K562 (cell line): ENCODE data around the gene UBE2E3. TPM values are rescaled to one million over a fixed set of nuclear protein-coding genes. Genes with fewer than 3 reads are reported as not detected.
"Not testable (repeated sequence)": the region's sequence is repeated elsewhere in the genome, so short reads cannot be mapped to it uniquely, and the experiment has no call there.

Experiments used
- ATAC-seq: fragments of 200-7000 bp; cut with Tn5 transposase; 3 replicates; pipeline ENCODE4 v1.9.1; 2020; ENCODE audit warnings: moderate library complexity
- BruUV-seq: library from RNA; stranded (reverse); fragments of 400-500 nt; replicated peaks from 2 replicates; lab custom pipeline; 2021; lab: Mats Ljungman, UMichigan
- CTCF ChIA-PET: fragments of 300-600 bp; formaldehyde crosslinking; extraction: SDS; loops from one replicate; lab custom pipeline; 2021; ENCODE audit warnings: low intra/inter-chr PET ratio; lab: Yijun Ruan, JAX
- POLR2A ChIA-PET: fragments of 300-600, 350-650 bp; sonication (Branson Sonifier 250); formaldehyde crosslinking; extraction: SDS; loops from one replicate; lab custom pipeline; 2021; ENCODE audit warnings: antibody characterized with exemption, inconsistent platforms; lab: Yijun Ruan, JAX
- DNase-seq, 4 experiments: peaks; one replicate each; pipeline versions ENCODE4 v3.0.0 to v3.0.0-alpha.2; 2011 to 2018; ENCODE audit warnings: low spot score in 3 of 4, mixed read lengths in 3 of 4; ENCODE audit errors: extremely low read depth in 1 of 4
- FAIRE-seq: peaks from 2 replicates; lab custom pipeline; 2011; peaks lifted over from hg19 to GRCh38; lab: Jason Lieb, UNC
- H2AFZ ChIP-seq: 2 replicates; pipeline ENCODE4 v1.6.0; 2011; ENCODE audit warnings: low read depth, low read length, control low read depth, inconsistent platforms
- H3K27ac ChIP-seq: fragments of 200-600 bp; 3 replicates; pipeline ENCODE4 v1.8.0; 2011; ENCODE audit warnings: low read depth, mild to moderate bottlenecking, control low read depth, inconsistent platforms, low read length, moderate library complexity, mixed read lengths; ENCODE audit errors: extremely low read depth
- H3K27me3 ChIP-seq, 2 experiments: fragments of 300-600 bp in 1 of 2; 2 replicates in 1 of 2; 3 replicates in 1 of 2; pipeline versions ENCODE4 v1.6.0 to v1.8.0; 2011; ENCODE audit warnings: inconsistent platforms in 2 of 2, low read length in 2 of 2, mild to moderate bottlenecking in 1 of 2, mixed read lengths in 1 of 2, moderate library complexity in 1 of 2; ENCODE audit not compliant: control insufficient read depth in 2 of 2, insufficient read depth in 2 of 2
- H3K36me3 ChIP-seq: fragments of 300-600 bp; 3 replicates; pipeline ENCODE4 v1.8.0; 2011; ENCODE audit warnings: mild to moderate bottlenecking, low read length, inconsistent platforms; ENCODE audit not compliant: control insufficient read depth, insufficient read depth
- H3K4me1 ChIP-seq, 2 experiments: fragments of 200-600 bp in 1 of 2; replicated peaks in 1 of 2; 2 replicates in 1 of 2; 3 replicates in 1 of 2; pipeline versions ENCODE4 v1.5.1 to v1.8.0; 2011; ENCODE audit warnings: inconsistent platforms in 2 of 2, low read length in 2 of 2, mild to moderate bottlenecking in 1 of 2, mixed read lengths in 1 of 2, moderate library complexity in 1 of 2; ENCODE audit not compliant: control insufficient read depth in 2 of 2, insufficient read depth in 2 of 2
- H3K4me2 ChIP-seq: 2 replicates; pipeline ENCODE4 v1.6.1; 2011; ENCODE audit warnings: low read length, control low read depth, inconsistent platforms, mixed read lengths; ENCODE audit not compliant: insufficient read depth
- H3K4me3 ChIP-seq: fragments of 200-600 bp; sonication (generic), shearing (Covaris generic); 2 replicates; pipeline ENCODE4 v1.5.1; 2016; ENCODE audit warnings: control low read depth, inconsistent platforms
- H3K79me2 ChIP-seq: fragments of 200-600 bp; 3 replicates; pipeline ENCODE4 v1.8.0; 2011; ENCODE audit warnings: low read length, inconsistent platforms; ENCODE audit not compliant: control insufficient read depth, insufficient read depth
- H3K9ac ChIP-seq, 2 experiments: 2 replicates each; pipeline versions ENCODE4 v1.6.0 to v1.6.1; 2011; ENCODE audit warnings: low read depth in 2 of 2, low read length in 2 of 2, control low read depth in 1 of 2, inconsistent platforms in 1 of 2, mild to moderate bottlenecking in 1 of 2, mixed read lengths in 1 of 2; ENCODE audit not compliant: insufficient read depth in 1 of 2
- H3K9me1 ChIP-seq: one replicate; pipeline ENCODE4 v1.6.0; 2011; ENCODE audit warnings: inconsistent platforms, mild to moderate bottlenecking, low read length, moderate library complexity; ENCODE audit not compliant: control insufficient read depth, insufficient read depth
- H3K9me3 ChIP-seq: replicated peaks from 2 replicates; pipeline ENCODE4 v1.5.1; 2011; ENCODE audit warnings: low read depth, low read length, inconsistent platforms; ENCODE audit not compliant: control insufficient read depth, insufficient read depth
- H4K20me1 ChIP-seq: replicated peaks from 2 replicates; pipeline ENCODE4 v1.6.1; 2011; ENCODE audit warnings: low read length, inconsistent platforms, mixed read lengths; ENCODE audit not compliant: control insufficient read depth, insufficient read depth
- EWSR1 ChIP-seq: fragments of 450-650 bp; IDR thresholded peaks from 2 replicates; pipeline ENCODE4 v1.6.1; 2018; ENCODE audit warnings: borderline replicate concordance, mild to moderate bottlenecking, low read depth, moderate library complexity; ENCODE audit not compliant: partially characterized antibody
- KLF1 ChIP-seq: fragments of 450-650 bp; IDR thresholded peaks from 2 replicates; pipeline ENCODE4 v1.6.1; 2016; ENCODE audit warnings: missing genetic modification characterization, missing compliant biosample characterization
- LARP7 ChIP-seq: fragments of 450-650 bp; IDR thresholded peaks from 2 replicates; pipeline ENCODE4 v1.6.1; 2016
- NCOA6 ChIP-seq: fragments of 450-650 bp; IDR thresholded peaks from 2 replicates; pipeline ENCODE4 v1.6.1; 2017; ENCODE audit warnings: mild to moderate bottlenecking
- SIN3B ChIP-seq: fragments of 450-650 bp; IDR thresholded peaks from 2 replicates; pipeline ENCODE4 v1.6.1; 2017; ENCODE audit warnings: low read depth, mild to moderate bottlenecking, moderate library complexity
- ZNF24 ChIP-seq: fragments of 450-650 bp; IDR thresholded peaks from 2 replicates; pipeline ENCODE4 v1.6.1; 2016
- ZNF431 ChIP-seq: sonication (generic); formaldehyde crosslinking; IDR thresholded peaks from 2 replicates; pipeline ENCODE4 v1.8.0; 2022; ENCODE audit warnings: mild to moderate bottlenecking, missing genetic modification reagents
- ZNF766 ChIP-seq: fragments of 200-800 bp; sonication (Bioruptor generic); conservative IDR thresholded peaks from 2 replicates; pipeline ENCODE4 v1.6.1; 2016; ENCODE audit warnings: missing genetic modification characterization, missing compliant biosample characterization
- ZNF77 ChIP-seq: fragments of 250-450 bp; sonication (Bioruptor Pico); IDR thresholded peaks from 2 replicates; pipeline ENCODE4 v1.5.0; 2020
- WGBS: fragments of 100-300 bp; shearing (Covaris generic); methylation state at CpG from one replicate; pipeline ENCODE4 v1.1.6; 2016; ENCODE audit warnings: low coverage, mixed read lengths; ENCODE audit not compliant: insufficient coverage; ENCODE audit errors: missing lambda C conversion rate; 5-methylcytosine and 5-hydroxymethylcytosine counted together
- in situ Hi-C: fragments of 300-500 bp; cut with MboI; formaldehyde crosslinking; loops from 4 replicates; pipeline ENCODE4 v1.15.0; 2018; ENCODE audit warnings: inconsistent platforms, mixed read lengths
- intact Hi-C: fragments of 100-400 bp; cut with micrococcal nuclease; formaldehyde crosslinking; loops from 2 replicates; pipeline ENCODE4 v1.14.2; 2022
- polyA plus RNA-seq, 8 experiments: library from polyadenylated mRNA; depleted of rRNA in 4 of 8; stranded (reverse) in 5 of 8; unstranded in 3 of 8; fragments of >200 nt; fragmentation: Nextera tagmentation in 2 of 8; fragmentation: Illumina TruSeq in 1 of 8; extraction: Ambion mirVana in 2 of 8; extraction: Trizol in 1 of 8; gene quantifications; 2 replicates each; pipeline versions ENCODE4 v1.2.1 to v1.2.3, GENCODE V29; 2011 to 2014; ENCODE audit warnings: inconsistent platforms in 1 of 8, missing spikeins in 1 of 8
- total RNA-seq, 7 experiments: library from RNA; depleted of rRNA in 6 of 7; stranded (reverse); fragments of >200 nt in 6 of 7; fragmentation: Illumina TruSeq in 2 of 7; extraction: Trizol in 2 of 7; gene quantifications; 2 replicates each; pipeline versions ENCODE4 v1.2.1 to v1.2.3, GENCODE V29; 2011 to 2021; ENCODE audit warnings: low replicate concordance in 1 of 7

UBE2E3 gene
- total and polyA plus RNA-seq, 9 of the 15 experiments (the other 6 are each of a cell fraction or from before 2014, with no cell fraction given): 58.2 to 173 (median 78.0) TPM

- TF ChIP-seq SIN3B: no peak
- TF ChIP-seq ZNF24: no peak
Observed at GRCh38 chr2:181038796-181039195, 58.4 kb downstream of the UBE2E3 start (continued).

GRCh38 chr2:181040839-181041238 is 60.4 kb downstream of the UBE2E3 start:
- H3K9me3 ChIP-seq, H3K9me1 ChIP-seq, BruUV-seq, H3K27me3 ChIP-seq, H2AFZ ChIP-seq, H3K27ac ChIP-seq, DNase-seq, H4K20me1 ChIP-seq, H3K4me2 ChIP-seq, H3K9ac ChIP-seq, H3K36me3 ChIP-seq, ATAC-seq, intact Hi-C loops, CTCF ChIA-PET, H3K4me3 ChIP-seq, H3K4me1 ChIP-seq, FAIRE-seq: not testable (repeated sequence)
- WGBS: 88% methylated on average over 9 of the region's 11 CpGs
- peaks cover 17% of the 10 kb centered on the region; the same call in 1 of the 3 replicates for H3K79me2 ChIP-seq
- POLR2A ChIA-PET: interaction anchor here (0.7 kb wide), 1 partner anchor 34 kb away, joined by 4 read pairs; no protein-coding TSS in a partner anchor
- in situ Hi-C loops: loop anchor here (5.0 kb wide), 1 partner anchor 44 kb away; no protein-coding TSS in a partner anchor

- Histone ChIP-seq H3K79me2 (0 out of 3 replicates have a peak, but pooled peaks cover 10% of the 10 kb centered on the region), H3K4me3 (no peak overlapping the region), H2AFZ (no peak overlapping the region), H3K9me1 (no peaks in the 10 kb centered on the region), H4K20me1 (no peaks in the 10 kb centered on the region), H3K4me2 (no peak overlapping the region), H3K36me3 (no peaks in the 10 kb centered on the region), H3K27me3 (no peaks in the 10 kb centered on the region), H3K4me1 (no peaks in the 10 kb centered on the region), H3K9ac (no peak overlapping the region), H3K27ac (no peak overlapping the region), H3K9me3 (no peaks in the 10 kb centered on the region)
- DNase-seq: no peak
- TF ChIP-seq ZNF766 (CRISPR knock-in tag) (no peak), EWSR1 (no peak), NCOA6 (no peak), ZNF77 (CRISPR knock-in tag) (no peak), KLF1 (tag) (no peak), ZNF431 (CRISPR knock-in tag) (no peak), LARP7 (no peak)
- 62% methylated on average over 2 of the region's 2 CpGs for WGBS
- no peak for FAIRE-seq
- ATAC-seq: no peak
- in situ Hi-C loops: loop anchor here (5.0 kb wide), 1 partner anchor 44 kb away; no protein-coding TSS in a partner anchor
- intact Hi-C loops: no loop called here
- no TSS peak for BruUV-seq
- ChIA-PET CTCF (no interaction called here), POLR2A (no interaction called here)
Observed at GRCh38 chr2:181041661-181042060, 61.3 kb downstream of the UBE2E3 start.
